Left lung (tissue), 10 donors: ENCODE measurements around the gene ITPR2. TPM values are rescaled to one million over a fixed set of nuclear protein-coding genes. Genes with fewer than 3 reads are reported as not detected.

Experiments used
- ATAC-seq: fragments of 200-7000 bp; cut with Tn5 transposase; one replicate; pipeline ENCODE4 v1.9.1; 2020; ENCODE audit warnings: moderate library complexity
- DNase-seq, 4 donors: peaks; one replicate each; pipeline ENCODE4 v3.0.0-alpha.2; 2013 to 2020
- H3K27ac ChIP-seq, 2 donors: fragments of 200-600 bp; sonication (generic) in 1 of 2; one replicate each; pipeline versions ENCODE4 v1.5.0 to v1.8.0; 2020 to 2021
- H3K27me3 ChIP-seq, 2 donors: fragments of 200-600 bp; sonication (generic) in 1 of 2; one replicate each; pipeline versions ENCODE4 v1.5.0 to v1.8.0; 2020 to 2021
- H3K36me3 ChIP-seq, 2 donors: fragments of 200-600 bp; sonication (generic) in 1 of 2; one replicate each; pipeline versions ENCODE4 v1.5.0 to v1.8.0; 2020 to 2021
- H3K4me1 ChIP-seq, 2 donors: fragments of 200-600 bp; one replicate each; pipeline ENCODE4 v1.8.0; 2021
- H3K4me3 ChIP-seq, 2 donors: fragments of 200-600 bp; sonication (generic) in 1 of 2; one replicate each; pipeline versions ENCODE4 v1.5.0 to v1.8.0; 2020 to 2021; ENCODE audit warnings: mild to moderate bottlenecking in 1 of 2
- H3K9me3 ChIP-seq, 2 donors: fragments of 200-600 bp; sonication (generic) in 1 of 2; one replicate each; pipeline versions ENCODE4 v1.5.0 to v1.8.0; 2020 to 2021
- CTCF ChIP-seq, 2 donors: fragments of 200-600 bp; sonication (generic) in 1 of 2; IDR thresholded peaks; one replicate each; pipeline versions ENCODE4 v1.5.0 to v1.8.0; 2021; ENCODE audit warnings: antibody characterized with exemption in 2 of 2
- intact Hi-C, 2 donors: fragments of 100-400 bp; cut with DNase I; formaldehyde crosslinking; loops; one replicate each; pipeline versions ENCODE4 v1.11.2 to v1.14.2; 2022
- polyA plus RNA-seq, 6 donors: library from polyadenylated mRNA; unstranded; fragments of 120-200 nt; gene quantifications; one replicate each; pipeline ENCODE4 v1.2.1, GENCODE V29; 2013; ENCODE audit not compliant: insufficient read length in 6 of 6
- total RNA-seq, 2 donors: library from RNA; stranded (reverse); fragmentation: NEBNext Ultra II Directional; extraction: Animal tissue kit (Norgen Biotek cat#: 25700); gene quantifications; one replicate each; pipeline ENCODE4 v1.2.1, GENCODE V29; 2021
- donor health status: DM: no; HTN: yes; CAD: no.
- donor health status: DM: no; HTN: no; CAD: no.

ITPR2 gene
- total and polyA plus RNA-seq, 8 donors, result 5.5 to 67.8 (median 7.5) TPM

- no peaks in the 10 kb centered on the region for H3K4me1 ChIP-seq
- TF ChIP-seq CTCF (IDR thresholded peaks at IDR 0.05), result no peak
- H3K36me3 ChIP-seq, result peaks cover 0 to 4% of the 10 kb centered on the region in 2 donors
- no peaks in the 10 kb centered on the region for H3K9me3 ChIP-seq
- no peak overlapping the region for H3K4me3 ChIP-seq
- no peak overlapping the region for H3K27ac ChIP-seq
- ATAC-seq (no peak), DNase-seq (peak in 1 of 4 donors; percentile 10)
- intact Hi-C loops, result no loop called here
- no peaks in the 10 kb centered on the region for H3K27me3 ChIP-seq
Observed at GRCh38 chr12:26633591-26634210, 199.3 kb downstream of the ITPR2 start.

GRCh38 chr12:26632756-26633155 lies 200.2 kb downstream of the ITPR2 start:
- no peaks in the 10 kb centered on the region for H3K9me3 ChIP-seq
- no peak overlapping the region for H3K4me3 ChIP-seq
- no peak for DNase-seq
- no peak for ATAC-seq
- TF ChIP-seq CTCF (IDR thresholded peaks at IDR 0.05), result no peak
- no peak overlapping the region for H3K27ac ChIP-seq
- no peaks in the 10 kb centered on the region for H3K27me3 ChIP-seq
- intact Hi-C loops, result no loop called here
- H3K4me1 ChIP-seq, result no peaks in the 10 kb centered on the region
- peaks cover 0 to 10% of the 10 kb centered on the region in 2 donors for H3K36me3 ChIP-seq

- no peak overlapping the region for H3K27ac ChIP-seq
- no peaks in the 10 kb centered on the region for H3K4me1 ChIP-seq
- no peak overlapping the region for H3K4me3 ChIP-seq
- DNase-seq (no peak), ATAC-seq (no peak)
- peaks cover 0 to 10% of the 10 kb centered on the region in 2 donors for H3K36me3 ChIP-seq
- no peak for TF ChIP-seq CTCF (IDR thresholded peaks at IDR 0.05)
- intact Hi-C loops, result no loop called here
- no peaks in the 10 kb centered on the region for H3K27me3 ChIP-seq
- H3K9me3 ChIP-seq, result no peaks in the 10 kb centered on the region
Observed at GRCh38 chr12:26631846-26632245, 201.1 kb downstream of the ITPR2 start.

DNA sequence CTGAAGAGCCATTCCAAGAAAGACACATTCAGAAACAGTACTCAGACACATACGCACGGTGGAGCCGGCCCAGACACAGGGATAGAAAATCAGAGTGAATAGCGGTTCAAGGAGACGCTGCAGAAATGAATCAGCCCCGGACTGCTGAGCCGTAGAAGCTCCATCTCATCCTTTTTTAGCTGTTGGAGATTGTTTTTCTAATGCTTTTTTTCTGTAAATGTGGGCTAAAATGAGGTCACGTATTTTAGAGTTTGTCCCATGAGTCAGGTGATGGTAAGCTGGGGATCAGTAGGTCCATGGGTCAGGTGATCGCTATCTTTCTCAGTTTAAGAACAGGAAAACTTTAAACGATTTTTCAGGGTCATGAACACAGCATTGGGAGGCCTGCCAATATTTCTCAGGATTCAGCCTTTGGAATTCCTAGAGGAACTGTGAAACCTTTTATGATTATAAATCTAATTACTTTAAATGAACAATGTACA lies 202.4 kb downstream of the ITPR2 start:
- Histone ChIP-seq H3K9me3 (no peaks in the 10 kb centered on the region), H3K27ac (peak overlapping the region in 1 of 2 donors; percentile 2), H3K36me3 (peaks cover 0 to 21% of the 10 kb centered on the region in 2 donors), H3K4me3 (no peak overlapping the region), H3K27me3 (no peaks in the 10 kb centered on the region), H3K4me1 (no peaks in the 10 kb centered on the region)
- intact Hi-C loops, result no loop called here
- no peak for TF ChIP-seq CTCF (IDR thresholded peaks at IDR 0.05)
- ATAC-seq, result peak; percentile 56
- DNase-seq, result peak in 1 of 4 donors; percentile 13

DNA sequence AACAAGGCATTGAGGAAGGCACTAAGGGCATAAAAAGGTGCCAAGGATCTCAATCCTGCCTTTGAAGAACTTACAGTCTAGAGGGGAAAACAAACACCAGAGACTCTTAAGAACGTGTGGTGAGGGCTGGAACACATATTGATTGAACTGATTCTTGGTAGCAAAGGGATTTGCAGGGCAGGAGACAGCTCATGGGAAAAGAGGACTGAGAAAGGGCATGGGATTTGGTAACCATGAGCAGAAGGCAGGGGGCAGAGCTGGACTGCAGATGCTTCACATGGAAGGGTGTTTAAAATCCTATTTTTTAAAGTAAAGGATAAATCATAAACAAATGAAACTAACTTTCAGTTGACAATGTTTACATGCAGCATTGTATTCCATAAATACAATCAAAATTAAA lies 203.1 kb downstream of the ITPR2 start:
- H3K36me3 ChIP-seq, result peaks cover 0 to 21% of the 10 kb centered on the region in 2 donors
- no peak for DNase-seq
- H3K4me3 ChIP-seq, result no peak overlapping the region
- no peaks in the 10 kb centered on the region for H3K27me3 ChIP-seq
- no peaks in the 10 kb centered on the region for H3K9me3 ChIP-seq
- intact Hi-C loops, result no loop called here
- no peak for TF ChIP-seq CTCF (IDR thresholded peaks at IDR 0.05)
- H3K27ac ChIP-seq, result no peak overlapping the region
- no peaks in the 10 kb centered on the region for H3K4me1 ChIP-seq
- ATAC-seq, result peak; percentile 30
